Glutamatergic neuron (in vitro differentiated cells): Measurements from ENCODE around the gene NPC2. TPM values are rescaled to one million over a fixed set of nuclear protein-coding genes. Genes with fewer than 3 reads are reported as not detected.

ENCODE experiments used
- DNase-seq: peaks from one replicate; pipeline ENCODE4 v3.0.0; 2022
- H3K27ac Mint-ChIP-seq: one replicate; pipeline ENCODE4 v1.8.0; 2020; ENCODE audit warnings: mild to moderate bottlenecking, mixed read lengths, inconsistent platforms; ENCODE audit not compliant: unreplicated experiment
- H3K27me3 Mint-ChIP-seq: one replicate; pipeline ENCODE4 v1.8.0; 2020; ENCODE audit warnings: mild to moderate bottlenecking, moderate library complexity, mixed read lengths, inconsistent platforms; ENCODE audit not compliant: unreplicated experiment
- H3K36me3 Mint-ChIP-seq: one replicate; pipeline ENCODE4 v1.8.0; 2020; ENCODE audit warnings: mild to moderate bottlenecking, mixed read lengths, inconsistent platforms; ENCODE audit not compliant: unreplicated experiment
- H3K4me1 Mint-ChIP-seq: one replicate; pipeline ENCODE4 v1.8.0; 2020; ENCODE audit warnings: mild to moderate bottlenecking, low read depth, mixed read lengths, inconsistent platforms; ENCODE audit not compliant: unreplicated experiment
- H3K4me3 Mint-ChIP-seq: one replicate; pipeline ENCODE4 v1.8.0; 2020; ENCODE audit warnings: mild to moderate bottlenecking, mixed read lengths, inconsistent platforms; ENCODE audit not compliant: unreplicated experiment
- H3K9me3 Mint-ChIP-seq: one replicate; pipeline ENCODE4 v1.8.0; 2020; ENCODE audit warnings: mild to moderate bottlenecking, moderate library complexity, mixed read lengths, inconsistent platforms; ENCODE audit not compliant: unreplicated experiment
- CTCF ChIP-seq: fragments of 200-600 bp; sonication (generic); IDR thresholded peaks from one replicate; pipeline ENCODE4 v1.5.0; 2021; ENCODE audit not compliant: partially characterized antibody, unreplicated experiment
- total RNA-seq: library from RNA; stranded (reverse); fragmentation: NEBNext Ultra II Directional; extraction: Animal tissue kit (Norgen Biotek cat#: 25700); gene quantifications from one replicate; pipeline ENCODE4 v1.2.1, GENCODE V29; 2021; ENCODE audit not compliant: unreplicated experiment

Gene NPC2
- total RNA-seq, 1 donor from 2014 or later = 17.6 TPM

GRCh38 chr14:74441113-74441512 is 52.0 kb downstream of the NPC2 start:
- no peak overlapping the region for H3K4me3 Mint-ChIP-seq
- no peak for TF ChIP-seq CTCF
- H3K9me3 Mint-ChIP-seq = no peaks in the 10 kb centered on the region
- no peaks in the 10 kb centered on the region for H3K36me3 Mint-ChIP-seq
- H3K27ac Mint-ChIP-seq = no peak overlapping the region
- no peak for DNase-seq
- H3K27me3 Mint-ChIP-seq = peaks cover 4% of the 10 kb centered on the region
- no peaks in the 10 kb centered on the region for H3K4me1 Mint-ChIP-seq

- Mint-ChIP-seq H3K4me1 (no peaks in the 10 kb centered on the region), H3K4me3 (no peak overlapping the region)
- no peak for DNase-seq
Observed at GRCh38 chr14:74438351-74438915, 54.7 kb downstream of the NPC2 start.

GRCh38 chr14:74437496-74438053 is 55.5 kb downstream of the NPC2 start:
- Mint-ChIP-seq H3K4me1 (no peaks in the 10 kb centered on the region), H3K27ac (no peak overlapping the region), H3K36me3 (no peaks in the 10 kb centered on the region), H3K4me3 (no peak overlapping the region), H3K9me3 (no peaks in the 10 kb centered on the region), H3K27me3 (peaks cover 2% of the 10 kb centered on the region)
- TF ChIP-seq CTCF = no peak
- DNase-seq = no peak

More at GRCh38 chr14:74438351-74438915, 54.7 kb downstream of the NPC2 start:
- H3K36me3 Mint-ChIP-seq = no peaks in the 10 kb centered on the region
- H3K27me3 Mint-ChIP-seq = peaks cover 4% of the 10 kb centered on the region
- no peak overlapping the region for H3K27ac Mint-ChIP-seq
- no peak for TF ChIP-seq CTCF
- H3K9me3 Mint-ChIP-seq = no peaks in the 10 kb centered on the region

- H3K4me1 Mint-ChIP-seq = no peaks in the 10 kb centered on the region
- H3K27me3 Mint-ChIP-seq = peaks cover 2% of the 10 kb centered on the region
- H3K27ac Mint-ChIP-seq = no peak overlapping the region
- no peaks in the 10 kb centered on the region for H3K9me3 Mint-ChIP-seq
- DNase-seq = no peak
- TF ChIP-seq CTCF = no peak
- no peak overlapping the region for H3K4me3 Mint-ChIP-seq
- no peaks in the 10 kb centered on the region for H3K36me3 Mint-ChIP-seq
Observed at GRCh38 chr14:74434294-74434693, 58.8 kb downstream of the NPC2 start.

- Mint-ChIP-seq H3K27ac (no peak overlapping the region), H3K4me1 (no peaks in the 10 kb centered on the region), H3K36me3 (no peaks in the 10 kb centered on the region), H3K27me3 (peaks cover 2% of the 10 kb centered on the region), H3K4me3 (no peak overlapping the region), H3K9me3 (no peaks in the 10 kb centered on the region)
- no peak for TF ChIP-seq CTCF
- no peak for DNase-seq
Observed at GRCh38 chr14:74429991-74430390, 63.1 kb downstream of the NPC2 start.

Other genes with a start within 250 kb of the NPC2 start
- 73.7 TPM for gene ABCD4, start 190.4 kb downstream of the NPC2 start, total RNA-seq
- 0.15 TPM for gene VRTN, start 144.8 kb downstream of the NPC2 start, total RNA-seq
- 1.5 TPM for gene SYNDIG1L, start 67.1 kb downstream of the NPC2 start, total RNA-seq
- 14.8 TPM for gene ISCA2, start 460 bp upstream of the NPC2 start, total RNA-seq
- gene LTBP2, start 118.9 kb upstream of the NPC2 start, total RNA-seq = 1.2 TPM
- 69.7 TPM for gene AREL1, start 219.8 kb upstream of the NPC2 start, total RNA-seq
- 39.9 TPM for gene FCF1, start 219.8 kb upstream of the NPC2 start, total RNA-seq